Measurements from ENCODE around the gene ROBO2.

Gene ROBO2

DNA sequence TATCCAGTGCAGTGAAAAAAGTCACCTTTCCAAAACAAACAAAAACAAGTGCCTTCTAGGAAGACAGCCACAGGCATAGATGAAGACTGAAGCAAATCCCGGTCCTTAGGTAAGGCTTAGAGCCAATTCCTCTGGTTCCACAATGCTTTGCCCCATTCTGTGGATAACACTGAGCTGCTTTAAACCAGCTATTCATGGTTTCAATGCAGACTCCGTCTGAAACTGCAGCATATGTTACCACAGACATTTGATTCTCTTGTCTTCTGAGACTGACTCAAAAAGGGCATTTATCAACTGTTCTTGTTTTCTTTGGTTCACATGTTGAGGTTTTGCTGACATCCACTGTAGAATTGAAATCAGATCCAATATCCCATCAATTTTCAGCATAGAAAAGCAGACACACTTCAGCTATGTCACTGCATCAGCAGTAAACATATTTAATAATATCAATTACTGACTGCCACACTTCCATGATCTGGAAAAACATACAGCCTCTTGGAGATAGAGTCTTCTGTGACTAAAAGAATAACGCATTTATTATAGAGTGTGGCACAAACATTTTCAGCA lies 659.3 kb downstream of the ROBO2 start:
- H3K4me3 ChIP-seq (ENCODE audit: low read depth, low read length) = no peak overlapping the region
- no peaks in the 10 kb centered on the region for H3K79me2 ChIP-seq
- H3K4me1 ChIP-seq = no peaks in the 10 kb centered on the region
- H3K27ac ChIP-seq = no peak overlapping the region
- TF ChIP-seq, protein P1, sequence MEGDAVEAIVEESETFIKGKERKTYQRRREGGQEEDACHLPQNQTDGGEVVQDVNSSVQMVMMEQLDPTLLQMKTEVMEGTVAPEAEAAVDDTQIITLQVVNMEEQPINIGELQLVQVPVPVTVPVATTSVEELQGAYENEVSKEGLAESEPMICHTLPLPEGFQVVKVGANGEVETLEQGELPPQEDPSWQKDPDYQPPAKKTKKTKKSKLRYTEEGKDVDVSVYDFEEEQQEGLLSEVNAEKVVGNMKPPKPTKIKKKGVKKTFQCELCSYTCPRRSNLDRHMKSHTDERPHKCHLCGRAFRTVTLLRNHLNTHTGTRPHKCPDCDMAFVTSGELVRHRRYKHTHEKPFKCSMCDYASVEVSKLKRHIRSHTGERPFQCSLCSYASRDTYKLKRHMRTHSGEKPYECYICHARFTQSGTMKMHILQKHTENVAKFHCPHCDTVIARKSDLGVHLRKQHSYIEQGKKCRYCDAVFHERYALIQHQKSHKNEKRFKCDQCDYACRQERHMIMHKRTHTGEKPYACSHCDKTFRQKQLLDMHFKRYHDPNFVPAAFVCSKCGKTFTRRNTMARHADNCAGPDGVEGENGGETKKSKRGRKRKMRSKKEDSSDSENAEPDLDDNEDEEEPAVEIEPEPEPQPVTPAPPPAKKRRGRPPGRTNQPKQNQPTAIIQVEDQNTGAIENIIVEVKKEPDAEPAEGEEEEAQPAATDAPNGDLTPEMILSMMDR (IDR thresholded peaks at IDR 0.05) = no peak
- no peaks in the 10 kb centered on the region for H3K36me3 ChIP-seq (ENCODE audit: control insufficient read depth, insufficient read depth, low read length)
- H3K27me3 ChIP-seq (ENCODE audit: control insufficient read depth, insufficient read depth, low read length) = no peaks in the 10 kb centered on the region
- H3K4me2 ChIP-seq (ENCODE audit: low read length) = no peak overlapping the region
- no peak overlapping the region for H2AFZ ChIP-seq
- no peaks in the 10 kb centered on the region for H3K9me3 ChIP-seq (ENCODE audit: control insufficient read depth, low read length)
- H3K9ac ChIP-seq = no peak overlapping the region
